ENCODE measurements around the gene PHACTR3. TPM values are rescaled to one million over a fixed set of nuclear protein-coding genes. Genes with fewer than 3 reads are reported as not detected.

PHACTR3 gene
- polyA plus RNA-seq, 1 donor (not counting 4 experiments of a cell fraction or from before 2014, with no cell fraction given), result 2.6 TPM

GRCh38 chr20:59580146-59580946, 24.0 kb upstream of the PHACTR3 start:
- no peaks in the 10 kb centered on the region for H4K20me1 ChIP-seq (ENCODE audit: control insufficient read depth, extremely low read depth, insufficient read depth, low read length)
- no peaks in the 10 kb centered on the region for H3K79me2 ChIP-seq (ENCODE audit: control insufficient read depth, insufficient read depth, low read length)
- DNase-seq (ENCODE audit: low read depth, low spot score), result no peak
- no peak overlapping the region for H2AFZ ChIP-seq (ENCODE audit: control insufficient read depth, low read length)
- H3K27ac ChIP-seq (ENCODE audit: control insufficient read depth, insufficient read depth, low read length), result no peak overlapping the region
- no peak overlapping the region for H3K9ac ChIP-seq (ENCODE audit: control insufficient read depth, extremely low read depth, insufficient read depth, low read length)
- no peaks in the 10 kb centered on the region for H3K36me3 ChIP-seq (ENCODE audit: control insufficient read depth in 2 of 2, extremely low read depth in 1 of 2, insufficient read depth in 2 of 2, low read length in 2 of 2)
- H3K4me3 ChIP-seq (ENCODE audit: control insufficient read depth in 2 of 3, extremely low read depth in 1 of 3, insufficient read depth in 2 of 3, low read depth in 1 of 3, low read length in 3 of 3), result no peak overlapping the region
- H3K9me1 ChIP-seq (ENCODE audit: control insufficient read depth, extremely low read depth, insufficient read depth, low read length), result no peaks in the 10 kb centered on the region
- no peak for FAIRE-seq
- TF ChIP-seq CTCF (optimal IDR thresholded peaks at IDR 0.05 in 1 of 3, IDR thresholded peaks at IDR 0.05 in 1 of 3, conservative IDR thresholded peaks at IDR 0.05 in 1 of 3; ENCODE audit: extremely low read depth in 1 of 3, insufficient read depth in 2 of 3, low read length in 3 of 3), result no peak
- dilution Hi-C loops (cut with MboI; ENCODE audit: extremely low pct_ligation_motif_present, low sequenced_read_pairs), result no loop called here
- no peak overlapping the region for H3K4me2 ChIP-seq (ENCODE audit: control insufficient read depth, extremely low read depth, insufficient read depth, low read depth, low read length)
- H3K9me3 ChIP-seq (ENCODE audit: control insufficient read depth, low read depth, low read length), result no peaks in the 10 kb centered on the region
- peaks cover 57% of the 10 kb centered on the region for H3K27me3 ChIP-seq (ENCODE audit: control insufficient read depth, extremely low read depth, insufficient read depth, low read length)
- no peaks in the 10 kb centered on the region for H3K4me1 ChIP-seq (ENCODE audit: control insufficient read depth, extremely low read depth, insufficient read depth, low read length)

- H3K4me1 ChIP-seq (ENCODE audit: control insufficient read depth, extremely low read depth, insufficient read depth, low read length), result no peaks in the 10 kb centered on the region
- no peak overlapping the region for H2AFZ ChIP-seq (ENCODE audit: control insufficient read depth, low read length)
- H3K4me3 ChIP-seq (ENCODE audit: control insufficient read depth in 2 of 3, extremely low read depth in 1 of 3, insufficient read depth in 2 of 3, low read depth in 1 of 3, low read length in 3 of 3), result no peak overlapping the region
- H4K20me1 ChIP-seq (ENCODE audit: control insufficient read depth, extremely low read depth, insufficient read depth, low read length), result no peaks in the 10 kb centered on the region
- H3K9me3 ChIP-seq (ENCODE audit: control insufficient read depth, low read depth, low read length), result no peaks in the 10 kb centered on the region
- H3K36me3 ChIP-seq (ENCODE audit: control insufficient read depth in 2 of 2, extremely low read depth in 1 of 2, insufficient read depth in 2 of 2, low read length in 2 of 2), result no peaks in the 10 kb centered on the region
- H3K9me1 ChIP-seq (ENCODE audit: control insufficient read depth, extremely low read depth, insufficient read depth, low read length), result no peaks in the 10 kb centered on the region
- TF ChIP-seq CTCF (optimal IDR thresholded peaks at IDR 0.05 in 1 of 3, IDR thresholded peaks at IDR 0.05 in 1 of 3, conservative IDR thresholded peaks at IDR 0.05 in 1 of 3; ENCODE audit: extremely low read depth in 1 of 3, insufficient read depth in 2 of 3, low read length in 3 of 3), result no peak
- no peak for TF ChIP-seq EZH2 (IDR thresholded peaks at IDR 0.05; ENCODE audit: low read length)
- H3K4me2 ChIP-seq (ENCODE audit: control insufficient read depth, extremely low read depth, insufficient read depth, low read depth, low read length), result no peak overlapping the region
- dilution Hi-C loops (cut with MboI; ENCODE audit: extremely low pct_ligation_motif_present, low sequenced_read_pairs), result no loop called here
- H3K27ac ChIP-seq (ENCODE audit: control insufficient read depth, insufficient read depth, low read length), result no peak overlapping the region
- no peak overlapping the region for H3K9ac ChIP-seq (ENCODE audit: control insufficient read depth, extremely low read depth, insufficient read depth, low read length)
- no peaks in the 10 kb centered on the region for H3K79me2 ChIP-seq (ENCODE audit: control insufficient read depth, insufficient read depth, low read length)
- FAIRE-seq, result no peak
- no peak for DNase-seq (ENCODE audit: low read depth, low spot score)
- peaks cover 55% of the 10 kb centered on the region for H3K27me3 ChIP-seq (ENCODE audit: control insufficient read depth, extremely low read depth, insufficient read depth, low read length)
Observed at GRCh38 chr20:59580991-59581401, 23.3 kb upstream of the PHACTR3 start.
